Neutrophil (primary cell): Measurements from ENCODE around the gene MAMDC4.
"Not testable (repeated sequence)": the region's sequence is repeated elsewhere in the genome, so short reads cannot be mapped to it uniquely, and the experiment has no call there.

Source experiments
- H3K27ac ChIP-seq: fragments of 200-600 bp; sonication (generic); 2 replicates; pipeline ENCODE4 v1.5.1; 2016; ENCODE audit warnings: mild to moderate bottlenecking, moderate library complexity
- H3K27me3 ChIP-seq: fragments of 200-600 bp; sonication (generic); 2 replicates; pipeline ENCODE4 v1.6.0; 2016; ENCODE audit warnings: mild to moderate bottlenecking
- H3K36me3 ChIP-seq: fragments of 200-600 bp; sonication (generic); 2 replicates; pipeline ENCODE4 v1.5.1; 2017
- H3K4me1 ChIP-seq, 2 experiments: fragments of 200-600 bp in 1 of 2; sonication (generic) in 1 of 2; 1 replicate in 1 of 2; 2 replicates in 1 of 2; pipeline versions ENCODE4 v1.5.1 to v1.6.1; 2013 to 2016; ENCODE audit warnings: low read depth in 1 of 2, low read length in 1 of 2, mild to moderate bottlenecking in 1 of 2, moderate library complexity in 1 of 2; ENCODE audit not compliant: control insufficient read depth in 1 of 2, insufficient read depth in 1 of 2
- H3K4me3 ChIP-seq, 2 experiments: fragments of 200-600 bp in 1 of 2; sonication (generic) in 1 of 2; 1 replicate in 1 of 2; 2 replicates in 1 of 2; pipeline ENCODE4 v1.5.1; 2013 to 2016; ENCODE audit warnings: low read depth in 1 of 2, low read length in 1 of 2, mild to moderate bottlenecking in 1 of 2, moderate library complexity in 1 of 2
- H3K9me3 ChIP-seq: fragments of 200-600 bp; sonication (generic); 2 replicates; pipeline ENCODE4 v1.5.1; 2016
- TF ChIP-seq, protein P1 (sequence below): fragments of 200-600 bp; sonication (generic); IDR thresholded peaks from 2 replicates; pipeline ENCODE4 v1.5.1; 2016; ENCODE audit warnings: antibody characterized with exemption

Gene MAMDC4

GRCh38 chr9:136863623-136864273, 11.6 kb downstream of the MAMDC4 start:
- no peaks in the 10 kb centered on the region for H3K27me3 ChIP-seq
- H3K36me3 ChIP-seq = peaks cover 43% of the 10 kb centered on the region
- no peak overlapping the region for H3K4me3 ChIP-seq
- H3K4me1 ChIP-seq = peaks cover 13 to 15% of the 10 kb centered on the region in 2 experiments
- no peak overlapping the region for H3K27ac ChIP-seq
- H3K9me3 ChIP-seq = no peaks in the 10 kb centered on the region
- TF ChIP-seq, protein P1, sequence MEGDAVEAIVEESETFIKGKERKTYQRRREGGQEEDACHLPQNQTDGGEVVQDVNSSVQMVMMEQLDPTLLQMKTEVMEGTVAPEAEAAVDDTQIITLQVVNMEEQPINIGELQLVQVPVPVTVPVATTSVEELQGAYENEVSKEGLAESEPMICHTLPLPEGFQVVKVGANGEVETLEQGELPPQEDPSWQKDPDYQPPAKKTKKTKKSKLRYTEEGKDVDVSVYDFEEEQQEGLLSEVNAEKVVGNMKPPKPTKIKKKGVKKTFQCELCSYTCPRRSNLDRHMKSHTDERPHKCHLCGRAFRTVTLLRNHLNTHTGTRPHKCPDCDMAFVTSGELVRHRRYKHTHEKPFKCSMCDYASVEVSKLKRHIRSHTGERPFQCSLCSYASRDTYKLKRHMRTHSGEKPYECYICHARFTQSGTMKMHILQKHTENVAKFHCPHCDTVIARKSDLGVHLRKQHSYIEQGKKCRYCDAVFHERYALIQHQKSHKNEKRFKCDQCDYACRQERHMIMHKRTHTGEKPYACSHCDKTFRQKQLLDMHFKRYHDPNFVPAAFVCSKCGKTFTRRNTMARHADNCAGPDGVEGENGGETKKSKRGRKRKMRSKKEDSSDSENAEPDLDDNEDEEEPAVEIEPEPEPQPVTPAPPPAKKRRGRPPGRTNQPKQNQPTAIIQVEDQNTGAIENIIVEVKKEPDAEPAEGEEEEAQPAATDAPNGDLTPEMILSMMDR = no peak

DNA sequence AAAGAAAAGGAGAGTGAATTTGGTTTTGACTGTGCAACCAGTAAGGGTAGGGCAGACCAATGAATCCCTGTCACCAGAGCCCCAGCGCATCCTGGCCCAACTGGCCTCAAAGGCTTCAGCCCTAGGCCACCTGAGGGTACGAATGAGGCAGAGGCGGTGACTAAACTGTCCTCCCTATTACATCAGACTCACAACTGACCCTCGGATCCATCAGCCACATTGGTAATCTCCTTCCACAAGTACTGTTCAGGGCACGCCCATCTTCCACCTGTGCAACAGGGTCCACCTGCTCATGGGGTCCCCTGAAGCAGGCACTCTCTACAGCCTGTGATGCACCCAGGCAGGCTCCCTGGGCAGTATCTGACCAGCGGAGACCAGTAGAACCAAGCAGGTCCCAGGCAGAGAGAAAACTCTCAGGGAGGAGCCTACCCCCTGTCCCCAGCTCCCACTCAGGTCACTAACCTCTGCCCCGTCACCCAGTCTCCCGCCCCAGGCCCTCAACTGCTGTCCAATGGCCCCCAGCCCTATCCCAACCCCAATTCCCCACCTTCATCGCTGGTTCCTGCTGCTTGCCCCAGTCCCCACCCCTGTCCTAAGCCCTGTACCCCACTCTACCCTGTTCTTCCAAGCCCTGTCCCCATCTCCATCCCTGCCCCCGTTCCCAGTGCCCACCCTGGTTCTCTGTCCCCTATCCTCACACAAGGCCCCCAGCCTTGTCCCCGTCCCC, 13.1 kb downstream of the MAMDC4 start:
- Histone ChIP-seq H3K36me3 (peaks cover 36% of the 10 kb centered on the region), H3K9me3 (no peaks in the 10 kb centered on the region), H3K27ac (peak overlapping the region; percentile 87), H3K4me1 (peaks cover 13 to 15% of the 10 kb centered on the region in 2 experiments), H3K27me3 (no peaks in the 10 kb centered on the region), H3K4me3 (peak overlapping the region; percentile 68 to 90)
- TF ChIP-seq, protein P1 = no peak

- TF ChIP-seq, protein P1 = no peak
Measured at GRCh38 chr9:136865768-136866103, 13.6 kb downstream of the MAMDC4 start.

DNA sequence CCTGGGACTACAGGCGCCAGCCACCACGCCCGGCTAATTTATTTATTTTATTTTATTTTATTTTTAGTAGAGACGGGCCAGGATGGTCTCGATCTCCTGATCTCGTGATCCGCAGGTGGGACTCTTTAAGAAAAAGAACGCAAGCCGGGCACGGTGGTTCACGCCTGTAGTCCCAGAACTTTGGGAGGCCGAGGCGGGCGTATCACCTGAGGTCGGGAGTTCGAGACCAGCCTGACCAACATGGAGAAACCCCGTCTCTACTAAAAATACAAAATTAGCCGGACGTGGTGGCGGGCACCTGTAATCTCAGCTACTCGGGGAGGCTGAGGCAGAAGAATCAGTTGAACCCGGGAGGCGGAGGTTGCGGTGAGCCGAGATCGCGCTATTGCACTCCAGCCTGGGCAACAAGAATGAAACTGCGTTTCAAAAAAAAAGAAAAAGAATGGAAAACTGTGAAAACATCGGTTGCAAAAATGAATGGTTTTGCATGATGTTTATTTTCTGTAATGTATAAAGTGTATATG, 14.8 kb downstream of the MAMDC4 start:
- Histone ChIP-seq H3K4me3 (peak overlapping the region; percentile 68 to 90), H3K36me3 (peaks cover 19% of the 10 kb centered on the region), H3K4me1 (peaks cover 13 to 15% of the 10 kb centered on the region in 2 experiments)
- not testable (repeated sequence) for H3K9me3 ChIP-seq, H3K27me3 ChIP-seq, H3K27ac ChIP-seq

More at GRCh38 chr9:136865768-136866103, 13.6 kb downstream of the MAMDC4 start:
- Histone ChIP-seq H3K27me3 (no peaks in the 10 kb centered on the region), H3K36me3 (peaks cover 32% of the 10 kb centered on the region), H3K4me3 (peak overlapping the region; percentile 68 to 90), H3K9me3 (no peaks in the 10 kb centered on the region), H3K27ac (peak overlapping the region; percentile 87), H3K4me1 (peaks cover 13 to 15% of the 10 kb centered on the region in 2 experiments)

- Histone ChIP-seq H3K36me3 (peaks cover 14% of the 10 kb centered on the region), H3K27ac (no peak overlapping the region), H3K4me1 (peaks cover 13 to 15% of the 10 kb centered on the region in 2 experiments), H3K9me3 (no peaks in the 10 kb centered on the region), H3K27me3 (no peaks in the 10 kb centered on the region), H3K4me3 (no peak overlapping the region)
- TF ChIP-seq, protein P1 = no peak
Measured at GRCh38 chr9:136867480-136867879, 15.3 kb downstream of the MAMDC4 start.

DNA sequence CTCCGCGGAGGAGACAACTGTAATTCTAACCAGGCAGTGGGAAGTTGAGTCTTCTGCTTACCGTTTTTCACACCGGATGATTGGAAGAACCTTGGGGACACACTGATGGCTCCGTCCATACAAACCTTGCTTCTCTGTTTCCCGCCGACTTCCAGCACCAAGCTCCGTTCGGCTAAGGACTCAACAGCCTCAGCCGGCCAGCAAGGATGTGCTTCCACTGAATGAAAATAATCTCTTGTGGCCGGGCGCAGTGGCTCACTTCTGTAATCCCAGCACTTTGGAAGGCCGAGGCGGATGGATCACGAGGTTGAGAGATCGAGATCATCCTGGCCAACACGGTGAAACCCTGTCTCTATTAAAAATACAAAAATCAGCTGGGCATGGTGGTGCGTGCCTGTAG, 15.8 kb downstream of the MAMDC4 start:
- no peaks in the 10 kb centered on the region for H3K9me3 ChIP-seq
- peaks cover 13 to 15% of the 10 kb centered on the region in 2 experiments for H3K4me1 ChIP-seq
- no peak overlapping the region for H3K4me3 ChIP-seq
- no peak overlapping the region for H3K27ac ChIP-seq
- TF ChIP-seq, protein P1 = no peak
- H3K27me3 ChIP-seq = no peaks in the 10 kb centered on the region
- H3K36me3 ChIP-seq = peaks cover 10% of the 10 kb centered on the region
